IPS-NIHi11 (cell line): Measurements from ENCODE around the gene U2AF1L4.
"Not testable (repeated sequence)": the region's sequence is repeated elsewhere in the genome, so short reads cannot be mapped to it uniquely, and the experiment has no call there.

Source experiments
- DNase-seq: peaks from one replicate; pipeline ENCODE4 v3.0.0; 2012; ENCODE audit warnings: mixed read lengths, low spot score

U2AF1L4 gene

DNA sequence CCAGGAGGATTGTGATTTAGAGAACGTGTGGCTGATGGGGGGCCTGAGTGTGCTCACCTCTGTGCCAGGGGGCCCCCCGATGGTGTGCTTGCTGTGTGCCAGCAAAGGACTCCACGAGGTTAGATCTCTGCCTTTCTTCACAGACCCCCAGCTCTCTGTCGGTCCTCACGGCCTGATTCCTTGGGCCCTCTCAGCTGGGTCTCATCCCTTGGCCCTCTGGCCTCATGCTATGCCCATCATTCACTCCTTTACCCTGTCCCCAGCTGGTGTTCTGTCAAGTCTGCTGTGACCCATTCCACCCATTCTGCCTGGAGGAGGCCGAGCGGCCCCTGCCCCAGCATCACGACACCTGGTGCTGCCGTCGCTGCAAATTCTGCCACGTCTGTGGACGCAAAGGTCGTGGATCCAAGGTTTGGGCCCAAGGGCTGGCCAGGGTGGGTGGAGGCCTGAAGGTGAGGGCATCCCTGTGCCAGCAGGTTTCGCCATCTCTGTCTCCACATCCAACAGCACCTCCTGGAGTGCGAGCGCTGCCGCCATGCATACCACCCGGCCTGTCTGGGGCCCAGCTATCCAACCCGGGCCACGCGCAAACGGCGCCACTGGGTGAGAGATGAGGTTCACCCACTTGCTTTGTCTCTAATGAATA, 19.9 kb downstream of the U2AF1L4 start:
- no peak for DNase-seq

DNA sequence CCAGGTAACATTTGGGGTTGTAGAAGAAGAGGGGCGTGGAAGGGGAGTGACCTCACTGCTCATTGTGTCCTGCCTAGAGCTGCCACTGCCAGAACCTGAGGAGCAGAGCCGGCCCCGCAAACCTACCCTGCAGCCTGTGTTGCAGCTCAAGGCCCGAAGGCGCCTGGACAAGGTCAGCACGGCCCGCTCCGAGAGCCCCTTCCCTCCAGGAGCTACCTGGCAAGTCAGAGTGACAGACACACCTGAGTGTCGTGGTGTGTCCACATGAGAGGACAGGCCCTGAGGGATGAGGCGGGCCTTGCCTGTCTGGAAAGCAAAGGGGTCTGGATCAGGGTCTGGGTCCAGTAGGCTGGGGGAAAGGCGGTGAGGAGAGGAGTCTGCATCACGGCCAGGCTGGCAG, 20.7 kb downstream of the U2AF1L4 start:
- DNase-seq, result no peak

DNA sequence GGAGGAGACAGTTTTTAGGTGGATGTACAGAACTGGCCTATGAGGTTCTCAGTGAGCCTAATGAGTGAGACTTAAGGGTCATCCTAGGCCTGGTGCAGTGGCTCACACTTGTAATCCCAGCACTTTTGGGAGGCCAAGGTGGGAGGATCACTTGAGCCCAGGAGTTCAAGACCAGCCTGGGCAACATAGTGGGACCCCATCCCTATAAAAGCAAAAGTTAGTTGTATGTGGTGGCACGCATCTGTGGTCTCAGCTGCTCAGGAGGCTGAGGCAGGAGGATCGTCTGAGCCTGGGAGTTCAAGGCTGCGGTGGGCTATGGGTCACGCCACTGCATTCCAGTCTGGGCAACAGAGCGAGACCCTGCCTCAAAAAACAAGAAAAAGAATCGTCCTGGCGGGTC, 21.1 kb downstream of the U2AF1L4 start:
- DNase-seq, result not testable (repeated sequence)

DNA sequence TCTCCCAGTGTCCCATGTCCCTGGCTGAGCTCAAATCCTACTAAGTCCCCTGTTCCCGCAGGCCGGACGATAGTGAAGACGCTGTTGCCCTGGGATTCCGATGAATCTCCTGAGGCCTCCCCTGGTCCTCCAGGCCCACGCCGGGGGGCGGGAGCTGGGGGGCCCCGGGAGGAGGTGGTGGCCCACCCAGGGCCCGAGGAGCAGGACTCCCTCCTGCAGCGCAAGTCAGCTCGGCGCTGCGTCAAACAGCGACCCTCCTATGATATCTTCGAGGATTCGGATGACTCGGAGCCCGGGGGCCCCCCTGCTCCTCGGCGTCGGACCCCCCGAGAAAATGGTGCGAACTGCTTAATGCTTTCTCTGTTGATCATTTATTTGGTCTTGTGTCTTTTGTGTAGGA, 21.5 kb downstream of the U2AF1L4 start:
- DNase-seq, result no peak

DNA sequence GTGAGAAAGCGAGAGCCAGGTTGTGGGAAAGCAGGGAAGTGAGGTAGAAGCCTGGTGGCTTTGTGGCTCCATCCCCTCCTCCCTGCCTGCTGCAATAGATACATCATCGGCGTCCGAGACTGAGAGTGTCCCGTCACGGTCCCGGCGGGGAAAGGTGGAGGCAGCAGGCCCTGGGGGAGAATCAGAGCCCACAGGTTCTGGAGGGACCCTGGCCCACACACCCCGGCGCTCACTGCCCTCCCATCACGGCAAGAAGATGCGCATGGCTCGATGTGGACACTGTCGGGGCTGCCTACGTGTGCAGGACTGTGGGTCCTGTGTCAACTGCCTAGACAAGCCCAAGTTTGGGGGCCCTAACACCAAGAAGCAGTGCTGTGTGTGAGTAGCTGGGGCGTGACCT, 22.3 kb downstream of the U2AF1L4 start:
- DNase-seq, result no peak

DNA sequence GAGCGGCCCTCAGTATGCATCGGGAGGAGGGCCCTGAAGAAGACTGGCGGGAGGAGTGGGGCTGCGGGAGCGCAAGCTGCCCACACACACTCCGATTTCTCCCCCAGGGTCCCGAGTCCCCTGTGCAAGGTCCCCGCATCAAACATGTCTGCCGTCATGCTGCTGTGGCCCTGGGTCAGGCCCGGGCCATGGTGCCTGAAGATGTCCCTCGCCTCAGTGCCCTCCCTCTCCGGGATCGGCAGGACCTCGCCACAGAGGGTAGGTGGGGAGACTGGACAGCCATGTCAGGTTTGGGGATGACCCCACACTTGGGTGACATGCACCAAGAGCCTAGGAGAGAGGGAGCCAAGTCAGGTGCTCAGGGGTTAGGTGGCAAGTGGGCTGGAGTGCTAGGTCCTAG, 22.8 kb downstream of the U2AF1L4 start:
- no peak for DNase-seq

DNA sequence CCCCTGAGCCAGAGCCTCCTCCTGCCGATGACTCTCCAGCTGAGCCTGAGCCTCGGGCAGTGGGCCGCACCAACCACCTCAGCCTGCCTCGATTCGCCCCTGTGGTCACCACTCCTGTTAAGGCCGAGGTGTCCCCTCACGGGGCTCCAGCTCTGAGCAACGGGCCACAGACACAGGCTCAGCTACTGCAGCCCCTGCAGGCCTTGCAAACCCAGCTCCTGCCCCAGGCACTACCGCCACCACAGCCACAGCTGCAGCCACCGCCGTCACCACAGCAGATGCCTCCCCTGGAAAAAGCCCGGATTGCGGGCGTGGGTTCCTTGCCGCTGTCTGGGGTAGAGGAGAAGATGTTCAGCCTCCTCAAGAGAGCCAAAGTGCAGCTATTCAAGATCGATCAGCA, 23.8 kb downstream of the U2AF1L4 start:
- DNase-seq, result no peak

DNA sequence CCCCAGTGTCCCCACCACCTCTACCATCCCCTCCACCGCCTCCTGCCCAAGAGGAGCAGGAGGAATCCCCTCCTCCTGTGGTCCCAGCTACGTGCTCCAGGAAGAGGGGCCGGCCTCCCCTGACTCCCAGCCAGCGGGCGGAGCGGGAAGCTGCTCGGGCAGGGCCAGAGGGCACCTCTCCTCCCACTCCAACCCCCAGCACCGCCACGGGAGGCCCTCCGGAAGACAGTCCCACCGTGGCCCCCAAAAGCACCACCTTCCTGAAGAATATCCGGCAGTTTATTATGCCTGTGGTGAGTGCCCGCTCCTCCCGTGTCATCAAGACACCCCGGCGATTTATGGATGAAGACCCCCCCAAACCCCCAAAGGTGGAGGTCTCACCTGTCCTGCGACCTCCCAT, 24.6 kb downstream of the U2AF1L4 start:
- no peak for DNase-seq

DNA sequence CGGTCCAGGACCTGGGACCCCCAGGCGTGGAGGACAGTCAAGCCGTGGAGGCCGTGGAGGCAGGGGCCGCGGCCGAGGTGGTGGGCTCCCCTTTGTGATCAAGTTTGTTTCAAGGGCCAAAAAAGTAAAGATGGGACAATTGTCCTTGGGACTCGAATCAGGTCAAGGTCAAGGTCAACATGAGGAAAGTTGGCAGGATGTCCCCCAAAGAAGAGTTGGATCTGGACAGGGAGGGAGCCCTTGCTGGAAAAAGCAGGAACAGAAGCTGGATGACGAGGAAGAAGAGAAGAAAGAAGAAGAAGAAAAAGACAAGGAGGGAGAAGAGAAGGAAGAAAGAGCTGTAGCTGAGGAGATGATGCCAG, 25.1 kb downstream of the U2AF1L4 start:
- no peak for DNase-seq

DNA sequence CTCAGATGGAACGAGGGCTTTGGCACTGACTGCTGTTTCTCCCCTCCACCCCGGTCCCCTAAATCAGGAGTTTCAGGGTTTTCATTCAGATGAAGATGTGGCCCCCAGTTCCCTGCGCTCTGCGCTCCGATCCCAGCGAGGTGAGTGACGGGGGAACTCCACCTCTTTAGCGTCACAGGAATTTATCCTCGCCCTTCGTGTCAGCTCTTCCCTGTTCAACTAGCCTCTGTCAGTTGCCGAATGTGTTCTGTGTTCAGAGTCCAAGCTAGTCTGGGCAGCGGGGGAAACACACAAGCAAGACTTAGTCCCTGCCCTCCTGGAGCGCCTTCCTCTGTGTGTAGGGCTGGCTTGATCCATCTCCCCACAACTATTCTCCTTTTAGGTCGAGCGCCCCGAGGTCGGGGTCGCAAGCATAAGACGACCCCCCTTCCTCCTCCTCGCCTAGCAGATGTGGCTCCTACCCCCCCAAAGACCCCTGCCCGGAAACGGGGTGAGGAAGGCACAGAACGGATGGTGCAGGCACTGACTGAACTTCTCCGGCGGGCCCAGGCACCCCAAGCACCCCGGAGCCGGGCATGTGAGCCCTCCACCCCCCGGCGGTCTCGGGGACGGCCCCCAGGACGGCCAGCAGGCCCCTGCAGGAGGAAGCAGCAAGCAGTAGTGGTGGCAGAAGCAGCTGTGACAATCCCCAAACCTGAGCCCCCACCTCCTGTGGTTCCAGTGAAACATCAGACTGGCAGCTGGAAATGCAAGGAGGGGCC, 25.6 kb downstream of the U2AF1L4 start:
- DNase-seq, result no peak

DNA sequence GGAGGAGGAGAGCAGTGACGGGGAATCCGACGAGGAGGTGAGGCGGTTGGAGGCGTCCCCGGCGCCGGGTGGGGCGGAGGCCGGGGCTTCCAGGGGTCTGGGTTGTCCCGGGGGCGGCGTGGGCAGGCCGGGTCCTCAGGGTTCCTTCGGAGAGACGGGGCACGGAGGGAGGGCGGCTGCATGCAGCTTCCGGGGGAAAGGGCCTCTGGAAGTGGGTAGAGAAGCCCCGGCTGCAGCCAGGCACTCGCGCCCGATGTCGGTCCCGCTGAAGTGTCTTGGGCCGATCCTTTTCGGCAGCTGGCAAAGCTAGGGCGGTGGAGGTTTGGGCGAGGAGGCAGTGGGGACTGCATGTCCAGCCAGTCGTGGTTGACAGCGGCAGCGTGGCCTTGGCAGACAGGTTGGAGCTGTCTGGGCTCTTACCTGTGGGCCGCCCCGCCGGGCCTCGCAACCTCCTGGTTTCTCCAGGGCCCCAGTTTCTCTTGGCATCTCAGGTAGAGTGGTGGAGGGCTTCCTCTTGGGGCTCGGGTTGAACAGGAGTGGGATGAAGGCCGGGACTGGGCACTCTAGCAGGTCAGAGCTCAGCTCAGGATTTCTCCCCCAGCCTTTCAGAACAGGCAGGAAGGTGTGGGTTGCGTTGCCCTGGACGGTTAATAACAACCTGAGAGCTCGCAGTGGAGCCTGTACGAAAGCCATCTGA, 26.7 kb downstream of the U2AF1L4 start:
- no peak for DNase-seq

DNA sequence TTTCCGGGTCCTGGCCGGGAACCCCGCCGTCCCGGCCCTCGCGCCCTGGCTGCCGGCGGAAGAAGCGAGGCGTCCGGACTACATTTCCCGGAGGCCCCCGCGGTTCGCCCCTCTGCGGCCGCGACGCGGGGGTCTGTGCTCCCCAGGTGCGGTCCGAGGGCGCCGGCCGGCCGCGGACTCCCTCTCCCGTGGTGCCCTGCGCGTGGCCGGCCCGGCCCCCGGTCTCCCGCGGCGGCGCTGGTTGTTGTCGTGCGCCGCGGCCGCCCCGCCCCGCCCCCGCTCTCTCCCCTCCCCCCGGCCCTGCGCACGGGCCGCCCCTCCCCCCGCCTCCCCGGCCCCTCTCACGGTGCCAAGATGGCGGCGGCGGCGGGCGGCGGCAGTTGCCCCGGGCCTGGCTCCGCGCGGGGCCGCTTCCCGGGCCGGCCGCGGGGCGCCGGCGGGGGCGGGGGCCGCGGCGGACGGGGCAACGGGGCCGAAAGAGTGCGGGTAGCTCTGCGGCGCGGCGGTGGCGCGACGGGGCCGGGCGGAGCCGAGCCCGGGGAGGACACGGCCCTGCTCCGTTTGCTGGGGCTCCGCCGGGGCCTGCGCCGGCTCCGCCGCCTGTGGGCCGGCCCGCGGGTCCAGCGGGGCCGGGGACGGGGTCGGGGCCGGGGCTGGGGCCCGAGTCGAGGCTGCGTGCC, 27.4 kb downstream of the U2AF1L4 start, which contains the start of gene KMT2B:
TSS of gene KMT2B (plus strand) at position 339 of the 680 bp plus-strand sequence. CDS start at position 355, 16 bp downstream.
- DNase-seq, result peak; percentile 99

DNA sequence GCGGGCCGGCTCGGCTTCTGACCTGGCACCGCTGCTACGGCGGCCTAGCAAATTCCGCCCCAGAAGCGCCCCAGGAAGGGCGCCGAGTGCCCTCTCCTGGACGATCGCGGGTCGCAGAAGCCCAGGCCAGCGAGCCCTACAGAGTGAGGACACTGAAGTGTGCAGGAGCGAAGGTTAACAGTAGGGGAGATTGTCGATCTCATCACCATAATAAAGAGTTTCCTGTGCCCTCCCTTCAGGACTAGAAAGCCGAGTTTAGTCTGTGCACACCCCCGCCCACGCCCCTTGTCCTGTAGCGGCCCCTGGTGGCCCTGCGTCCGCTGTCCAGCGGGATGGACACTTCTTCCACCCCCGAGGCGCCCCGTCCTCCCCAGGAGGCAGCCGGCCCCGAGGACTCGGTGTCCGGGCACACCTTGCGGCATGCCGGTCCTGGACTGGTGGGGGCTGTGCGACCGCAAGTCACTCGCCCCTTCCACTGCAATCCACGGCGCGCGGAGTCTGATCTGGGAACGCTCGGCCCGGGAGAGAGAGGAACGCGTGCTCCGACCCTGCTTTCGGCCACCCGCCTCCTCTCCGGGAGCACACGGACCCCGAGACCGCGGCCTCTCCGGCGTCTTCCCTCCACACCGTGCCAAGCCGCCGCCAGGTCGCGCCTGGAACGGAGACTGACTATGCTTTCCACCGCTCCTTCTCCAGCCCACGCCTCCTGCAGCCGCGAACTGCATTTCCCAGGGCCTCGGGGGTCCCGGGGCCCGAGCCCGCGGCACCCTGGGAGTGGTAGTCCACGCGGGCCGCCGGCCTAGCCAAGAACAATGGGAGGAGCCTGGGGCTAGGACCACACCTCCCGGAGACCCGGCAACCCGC, 28.2 kb downstream of the U2AF1L4 start:
- peak; percentile 99 for DNase-seq

DNA sequence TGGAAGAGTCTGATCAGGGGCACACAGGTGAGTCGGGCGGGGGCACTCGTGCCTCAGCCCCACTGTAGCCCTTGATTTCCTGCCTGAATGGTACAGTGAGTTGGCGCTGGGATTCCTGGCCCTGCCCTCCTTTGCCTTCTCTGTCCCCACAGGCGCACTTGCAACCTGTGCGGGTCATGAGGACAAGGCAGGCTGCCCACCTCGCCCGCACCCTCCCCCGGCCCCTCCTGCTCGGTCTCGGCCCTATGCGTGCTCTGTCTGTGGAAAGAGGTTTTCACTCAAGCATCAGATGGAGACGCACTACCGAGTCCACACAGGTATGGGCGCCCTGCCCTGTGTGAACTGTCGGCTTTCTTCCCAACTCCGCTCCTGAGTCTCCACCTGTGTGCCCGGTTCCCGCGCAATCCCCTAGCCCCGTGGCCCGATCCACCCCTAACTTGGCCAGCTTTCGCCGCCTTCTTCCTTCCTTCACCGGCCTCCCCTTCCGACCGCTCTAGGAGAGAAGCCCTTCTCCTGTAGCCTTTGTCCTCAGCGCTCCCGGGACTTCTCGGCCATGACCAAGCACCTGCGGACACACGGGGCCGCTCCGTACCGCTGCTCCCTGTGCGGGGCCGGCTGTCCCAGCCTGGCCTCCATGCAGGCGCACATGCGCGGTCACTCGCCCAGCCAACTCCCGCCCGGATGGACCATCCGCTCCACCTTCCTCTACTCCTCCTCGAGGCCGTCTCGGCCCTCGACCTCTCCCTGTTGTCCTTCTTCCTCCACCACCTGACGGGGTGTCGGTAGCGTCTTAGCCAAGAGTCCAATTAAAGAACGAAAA, 29.0 kb downstream of the U2AF1L4 start:
- DNase-seq, result peak; percentile 75

DNA sequence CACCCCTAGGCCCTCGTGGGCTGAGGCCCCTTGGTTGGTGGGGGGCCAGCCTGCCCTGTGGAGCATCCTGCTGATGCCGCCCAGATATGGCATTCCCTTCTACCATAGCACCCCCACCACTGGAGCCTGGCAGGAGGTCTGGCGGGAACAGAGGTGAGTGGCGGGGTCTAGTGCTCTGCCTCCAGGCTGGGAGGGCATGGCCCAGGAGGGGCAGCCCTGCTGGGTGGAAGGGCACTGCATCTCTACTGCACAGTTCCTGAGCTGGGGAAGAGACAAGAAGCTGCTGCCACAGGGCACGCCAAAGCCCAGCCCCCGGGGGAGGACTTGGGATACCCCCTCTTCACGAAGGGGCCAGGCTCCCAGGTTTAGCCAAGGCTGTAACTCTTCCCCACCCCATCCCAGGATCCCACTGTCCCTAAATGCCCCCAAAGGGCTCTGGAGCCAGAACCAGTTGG, 29.8 kb downstream of the U2AF1L4 start:
- no peak for DNase-seq

DNA sequence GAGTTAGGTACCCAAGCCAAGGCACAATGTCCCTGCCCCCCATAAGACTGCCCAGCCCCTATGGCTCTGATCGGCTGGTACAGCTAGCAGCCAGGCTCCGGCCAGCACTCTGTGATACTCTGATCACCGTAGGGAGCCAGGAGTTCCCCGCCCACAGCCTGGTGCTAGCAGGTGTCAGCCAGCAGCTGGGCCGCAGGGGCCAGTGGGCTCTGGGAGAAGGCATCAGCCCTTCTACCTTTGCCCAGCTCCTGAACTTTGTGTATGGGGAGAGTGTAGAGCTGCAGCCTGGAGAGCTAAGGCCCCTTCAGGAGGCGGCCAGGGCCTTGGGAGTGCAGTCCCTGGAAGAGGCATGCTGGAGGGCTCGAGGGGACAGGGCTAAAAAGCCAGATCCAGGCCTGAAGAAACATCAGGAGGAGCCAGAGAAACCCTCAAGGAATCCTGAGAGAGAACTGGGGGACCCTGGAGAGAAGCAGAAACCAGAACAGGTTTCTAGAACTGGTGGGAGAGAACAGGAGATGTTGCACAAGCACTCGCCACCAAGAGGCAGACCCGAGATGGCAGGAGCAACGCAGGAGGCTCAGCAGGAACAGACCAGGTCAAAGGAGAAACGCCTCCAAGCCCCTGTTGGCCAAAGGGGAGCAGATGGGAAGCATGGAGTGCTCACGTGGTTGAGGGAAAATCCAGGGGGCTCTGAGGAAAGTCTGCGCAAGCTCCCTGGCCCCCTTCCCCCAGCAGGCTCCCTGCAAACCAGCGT, 30.4 kb downstream of the U2AF1L4 start:
- no peak for DNase-seq

DNA sequence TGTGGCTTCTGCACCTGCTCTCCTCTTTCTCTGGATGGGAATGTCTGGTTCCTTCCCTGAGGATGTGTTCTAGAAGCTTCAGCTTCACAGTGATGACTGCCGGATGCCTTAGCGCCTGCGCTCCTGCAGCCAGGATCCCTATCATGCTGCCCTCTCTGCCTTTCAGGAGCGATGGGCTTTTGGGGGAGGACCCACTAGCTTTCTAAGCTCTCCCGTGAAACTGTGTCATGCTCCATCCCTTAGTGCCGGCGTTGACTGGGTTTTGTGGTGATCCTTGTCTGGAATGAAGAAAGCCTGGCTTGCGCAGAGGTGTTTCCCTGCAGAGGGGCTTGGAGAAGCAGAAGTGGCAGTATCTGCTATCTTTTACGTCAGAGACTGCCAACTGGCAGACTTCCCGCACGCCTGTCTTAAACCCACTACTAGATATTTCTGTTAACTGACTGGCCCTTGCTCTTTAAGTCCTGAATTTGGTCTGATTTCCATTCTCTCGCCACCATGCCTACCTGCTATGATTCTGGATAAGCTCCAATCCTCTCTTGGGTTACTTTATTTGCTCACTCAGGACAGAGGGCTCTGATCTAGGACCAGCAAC, 31.2 kb downstream of the U2AF1L4 start:
- DNase-seq, result no peak

DNA sequence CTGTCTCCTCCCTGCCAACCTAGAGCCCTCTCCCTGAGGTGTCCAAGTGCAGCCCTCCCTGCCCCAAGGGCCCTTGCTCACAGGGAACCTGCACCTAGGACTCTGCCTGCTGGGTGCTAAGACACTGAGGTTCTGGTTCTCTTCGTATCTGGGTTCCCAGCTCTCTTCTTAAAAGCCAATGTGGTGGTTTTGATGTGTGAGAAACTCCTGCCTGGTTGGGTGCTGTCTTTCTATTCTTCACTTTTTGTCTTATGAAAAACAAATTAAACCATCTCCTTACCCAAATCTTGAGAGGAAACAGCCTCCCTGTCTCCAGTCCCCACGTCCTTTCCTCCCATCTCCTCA, 31.7 kb downstream of the U2AF1L4 start:
- DNase-seq, result no peak
